ACC112 (cell line): Measurements from ENCODE around the gene SERPINH1.
"Not testable (repeated sequence)": the region's sequence is repeated elsewhere in the genome, so short reads cannot be mapped to it uniquely, and the experiment has no call there.

Experiments used
- H2AFZ ChIP-seq: fragments of 200-600 bp; sonication (generic); one replicate; pipeline ENCODE4 v1.6.0; 2017; ENCODE audit warnings: antibody characterized with exemption, low read length; ENCODE audit not compliant: unreplicated experiment
- H3K27ac ChIP-seq: fragments of 200-600 bp; sonication (generic); 2 replicates; pipeline ENCODE4 v1.5.1; 2014; ENCODE audit warnings: low read depth, mild to moderate bottlenecking, antibody characterized with exemption, low read length, moderate library complexity
- H3K27me3 ChIP-seq: fragments of 200-600 bp; sonication (generic); 2 replicates; pipeline ENCODE4 v1.6.1; 2014; ENCODE audit warnings: mild to moderate bottlenecking, antibody characterized with exemption, low read length, moderate library complexity, mixed read lengths; ENCODE audit not compliant: insufficient read depth
- H3K36me3 ChIP-seq: fragments of 200-600 bp; sonication (generic); 2 replicates; pipeline ENCODE4 v1.6.1; 2016; ENCODE audit warnings: mild to moderate bottlenecking, antibody characterized with exemption, low read length, moderate library complexity, mixed read lengths; ENCODE audit not compliant: insufficient read depth
- H3K4me1 ChIP-seq: fragments of 200-600 bp; sonication (generic); one replicate; pipeline ENCODE4 v1.6.1; 2016; ENCODE audit warnings: low read length, mixed read lengths; ENCODE audit not compliant: insufficient read depth, unreplicated experiment, control insufficient read depth
- H3K4me3 ChIP-seq: fragments of 200-600 bp; sonication (generic); 2 replicates; pipeline ENCODE4 v1.5.1; 2014; ENCODE audit warnings: mild to moderate bottlenecking, low read depth, low read length
- H3K79me2 ChIP-seq: fragments of 200-600 bp; sonication (generic); one replicate; pipeline ENCODE4 v1.6.0; 2016; ENCODE audit warnings: low read length; ENCODE audit not compliant: control insufficient read depth, unreplicated experiment, insufficient read depth

SERPINH1 gene

GRCh38 chr11:75578977-75579376 lies 16.9 kb downstream of the SERPINH1 start:
- Histone ChIP-seq H3K36me3 (0 out of 2 replicates have a peak, but pooled peaks cover 8% of the 10 kb centered on the region), H3K4me1 (peaks cover 24% of the 10 kb centered on the region), H3K27ac (no peak overlapping the region), H3K27me3 (no peaks in the 10 kb centered on the region), H3K79me2 (no peaks in the 10 kb centered on the region), H2AFZ (no peak overlapping the region), H3K4me3 (no peak overlapping the region)

- H3K4me1 ChIP-seq: peaks cover 24% of the 10 kb centered on the region
- H3K4me3 ChIP-seq: no peak overlapping the region
- H3K79me2 ChIP-seq: no peaks in the 10 kb centered on the region
- H3K27me3 ChIP-seq: no peaks in the 10 kb centered on the region
- no peak overlapping the region for H2AFZ ChIP-seq
- no peak overlapping the region for H3K27ac ChIP-seq
- no peaks in the 10 kb centered on the region for H3K36me3 ChIP-seq
Measured at GRCh38 chr11:75579841-75580240, 17.8 kb downstream of the SERPINH1 start.

- Histone ChIP-seq H3K4me3 (peak overlapping the region; percentile 76), H3K79me2 (no peaks in the 10 kb centered on the region), H3K27me3 (no peaks in the 10 kb centered on the region), H3K27ac (peak overlapping the region; percentile 62), H3K36me3 (no peaks in the 10 kb centered on the region), H3K4me1 (peaks cover 8% of the 10 kb centered on the region), H2AFZ (peak overlapping the region; percentile 80)
Measured at GRCh38 chr11:75582506-75582894, 20.4 kb downstream of the SERPINH1 start.

- H3K27ac ChIP-seq: peak overlapping the region; percentile 62
- H3K36me3 ChIP-seq: no peaks in the 10 kb centered on the region
- H2AFZ ChIP-seq: peak overlapping the region; percentile 81
- peak overlapping the region; percentile 76 for H3K4me3 ChIP-seq
- peaks cover 8% of the 10 kb centered on the region for H3K4me1 ChIP-seq
- no peaks in the 10 kb centered on the region for H3K27me3 ChIP-seq
- H3K79me2 ChIP-seq: no peaks in the 10 kb centered on the region
Measured at GRCh38 chr11:75582895-75583717, 21.1 kb downstream of the SERPINH1 start.

GRCh38 chr11:75583718-75584658 lies 21.9 kb downstream of the SERPINH1 start:
- Histone ChIP-seq H3K79me2 (no peaks in the 10 kb centered on the region), H2AFZ (peak overlapping the region; percentile 81), H3K27me3 (no peaks in the 10 kb centered on the region), H3K27ac (peak overlapping the region; percentile 62), H3K4me1 (peaks cover 8% of the 10 kb centered on the region), H3K36me3 (no peaks in the 10 kb centered on the region), H3K4me3 (peak overlapping the region; percentile 76)

GRCh38 chr11:75584659-75585292 lies 22.7 kb downstream of the SERPINH1 start:
- not testable (repeated sequence) for H3K4me1 ChIP-seq, H2AFZ ChIP-seq, H3K36me3 ChIP-seq, H3K79me2 ChIP-seq, H3K27ac ChIP-seq, H3K27me3 ChIP-seq
- peak overlapping the region; percentile 76 for H3K4me3 ChIP-seq

GRCh38 chr11:75585293-75585670 lies 23.2 kb downstream of the SERPINH1 start:
- H3K27ac ChIP-seq: no peak overlapping the region
- H2AFZ ChIP-seq: no peak overlapping the region
- H3K36me3 ChIP-seq: no peaks in the 10 kb centered on the region
- H3K27me3 ChIP-seq: no peaks in the 10 kb centered on the region
- H3K79me2 ChIP-seq: no peaks in the 10 kb centered on the region
- no peak overlapping the region for H3K4me3 ChIP-seq
- H3K4me1 ChIP-seq: peaks cover 8% of the 10 kb centered on the region

- H3K36me3 ChIP-seq: no peaks in the 10 kb centered on the region
- H3K27me3 ChIP-seq: no peaks in the 10 kb centered on the region
- H2AFZ ChIP-seq: no peak overlapping the region
- no peak overlapping the region for H3K27ac ChIP-seq
- H3K4me1 ChIP-seq: peaks cover 8% of the 10 kb centered on the region
- no peak overlapping the region for H3K4me3 ChIP-seq
- no peaks in the 10 kb centered on the region for H3K79me2 ChIP-seq
Measured at GRCh38 chr11:75586395-75586794, 24.3 kb downstream of the SERPINH1 start.

- no peak overlapping the region for H2AFZ ChIP-seq
- H3K4me1 ChIP-seq: no peaks in the 10 kb centered on the region
Measured at GRCh38 chr11:75588051-75588481, 26.0 kb downstream of the SERPINH1 start.

GRCh38 chr11:75589051-75589450 lies 27.0 kb downstream of the SERPINH1 start:
- Histone ChIP-seq H3K4me3 (no peak overlapping the region), H3K4me1 (no peaks in the 10 kb centered on the region), H2AFZ (no peak overlapping the region), H3K79me2 (no peaks in the 10 kb centered on the region), H3K27ac (no peak overlapping the region), H3K27me3 (no peaks in the 10 kb centered on the region), H3K36me3 (no peaks in the 10 kb centered on the region)

More at GRCh38 chr11:75588051-75588481, 26.0 kb downstream of the SERPINH1 start:
- Histone ChIP-seq H3K4me3 (no peak overlapping the region), H3K27ac (no peak overlapping the region), H3K27me3 (no peaks in the 10 kb centered on the region), H3K36me3 (no peaks in the 10 kb centered on the region), H3K79me2 (no peaks in the 10 kb centered on the region)
